HL-60/S4 (cell line): ENCODE measurements around the gene SLC2A2.

Source experiments
- in situ Hi-C: fragments of 300-500 bp; cut with MboI; formaldehyde crosslinking; loops from 2 replicates; pipeline ENCODE4 v1.14.3; 2022; ENCODE audit warnings: low sequenced_read_pairs

SLC2A2 gene

DNA sequence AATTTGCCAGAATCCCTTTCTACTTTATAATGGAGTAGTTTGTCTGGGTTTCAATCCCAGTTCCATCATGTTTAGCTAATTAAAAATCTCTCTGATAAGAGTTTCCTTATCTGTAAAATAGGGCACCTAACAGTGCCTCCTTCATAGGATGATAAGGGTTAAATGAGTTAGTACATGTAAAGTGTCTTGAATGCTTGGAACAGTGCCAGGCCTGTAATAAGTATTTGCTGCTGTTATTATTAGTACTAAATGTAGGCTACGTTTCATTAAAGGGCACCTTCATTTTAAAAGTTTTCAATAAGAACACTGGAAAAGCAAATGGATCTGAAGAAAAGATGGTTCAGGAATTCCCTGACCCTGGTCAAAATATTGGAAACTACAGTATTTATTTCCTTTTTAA lies 11.8 kb upstream of the SLC2A2 start:
- in situ Hi-C loops = no loop called here

GRCh38 chr3:171028779-171029232 lies 2.3 kb upstream of the SLC2A2 start:
- in situ Hi-C loops = no loop called here

- in situ Hi-C loops = no loop called here
These were observed 1.7 kb upstream of the SLC2A2 start for GRCh38 chr3:171028025-171028778.

- in situ Hi-C loops = no loop called here
These were observed 3.0 kb downstream of the SLC2A2 start for GRCh38 chr3:171023566-171023965.

DNA sequence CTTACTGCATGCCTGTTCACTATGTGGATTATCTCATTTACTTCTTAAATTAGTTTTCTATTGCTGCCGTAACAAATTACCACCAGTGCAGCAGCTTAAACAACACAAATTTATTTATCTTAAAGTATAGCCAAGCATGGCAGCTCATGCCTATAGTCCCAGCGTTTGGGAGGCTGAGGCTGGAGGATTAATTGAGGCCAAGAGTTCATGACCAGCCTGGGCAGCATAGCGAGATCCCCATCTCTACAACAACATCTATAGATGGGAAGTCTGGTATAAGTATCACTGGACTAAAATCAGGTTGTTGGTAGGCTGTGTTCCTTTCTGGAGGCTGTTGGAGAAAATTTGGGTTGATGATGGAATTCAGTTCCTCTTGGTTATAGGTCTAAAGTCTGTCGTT lies 5.1 kb downstream of the SLC2A2 start:
- in situ Hi-C loops = no loop called here

GRCh38 chr3:171018156-171018935 lies 8.2 kb downstream of the SLC2A2 start:
- in situ Hi-C loops = no loop called here

- in situ Hi-C loops = no loop called here
These were observed 12.4 kb downstream of the SLC2A2 start for GRCh38 chr3:171013822-171014748.

- in situ Hi-C loops = no loop called here
These were observed 14.6 kb downstream of the SLC2A2 start for GRCh38 chr3:171011873-171012336.

DNA sequence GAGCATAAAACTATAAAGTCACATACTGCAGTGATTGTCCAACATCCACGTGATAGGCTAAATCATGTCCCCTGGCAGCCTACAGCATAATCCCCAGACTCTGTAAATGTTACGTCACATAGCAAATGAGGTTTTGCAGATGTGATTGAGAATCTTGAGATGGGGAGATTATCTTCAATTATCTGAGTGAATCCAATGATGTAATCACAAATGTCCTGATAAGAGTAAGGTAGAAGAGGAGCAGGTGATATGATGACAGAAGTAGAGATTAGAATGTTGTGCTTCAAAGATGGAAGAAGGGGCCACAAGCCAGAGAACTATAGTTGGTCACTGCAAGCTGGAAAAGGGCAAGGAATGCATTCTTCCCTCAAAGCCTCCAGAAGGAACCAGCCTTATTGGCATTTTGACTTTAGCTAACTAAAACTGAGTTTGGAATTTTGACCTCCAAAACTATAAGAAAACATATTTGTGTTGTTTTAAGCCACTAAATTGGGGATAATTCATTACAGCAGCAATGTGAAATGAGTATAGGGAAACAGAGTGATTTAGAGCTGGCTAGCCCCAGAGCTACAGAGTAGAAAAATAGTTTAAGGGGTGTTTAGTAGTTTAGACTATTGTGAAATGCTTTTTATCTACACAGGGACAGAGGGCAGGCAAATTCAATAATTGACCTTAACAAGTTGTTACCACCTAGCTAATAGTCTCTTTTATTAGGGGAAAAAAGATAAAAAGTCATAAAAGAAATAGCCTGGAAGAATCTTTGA lies 15.2 kb downstream of the SLC2A2 start:
- in situ Hi-C loops = no loop called here

- in situ Hi-C loops = no loop called here
These were observed 19.2 kb downstream of the SLC2A2 start for GRCh38 chr3:171007316-171007715.

GRCh38 chr3:171005648-171006047 lies 20.9 kb downstream of the SLC2A2 start:
- in situ Hi-C loops = no loop called here

GRCh38 chr3:171001957-171002694 lies 24.4 kb downstream of the SLC2A2 start:
- in situ Hi-C loops = no loop called here

GRCh38 chr3:171001250-171001893 lies 25.1 kb downstream of the SLC2A2 start:
- in situ Hi-C loops = no loop called here

DNA sequence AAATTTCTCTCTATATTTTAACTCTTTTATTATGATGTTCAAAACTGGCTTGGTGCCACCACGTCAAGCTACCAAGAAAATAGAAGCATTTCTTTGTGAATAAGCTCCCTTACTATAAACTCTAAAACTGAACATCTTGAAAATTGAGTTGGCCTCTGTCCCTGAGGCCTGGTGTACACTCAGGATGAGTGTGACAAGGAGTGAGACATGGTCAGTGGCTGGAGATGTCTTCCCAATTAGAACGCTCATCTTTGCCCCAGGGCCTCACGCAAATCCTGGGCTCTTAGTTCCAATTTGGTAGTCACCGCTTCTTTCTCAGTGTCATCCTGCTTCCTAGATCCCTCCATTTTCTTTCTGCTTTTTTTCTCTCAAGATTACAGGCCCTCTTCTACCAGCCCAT lies 26.2 kb downstream of the SLC2A2 start:
- in situ Hi-C loops = no loop called here

- in situ Hi-C loops = no loop called here
These were observed 26.7 kb downstream of the SLC2A2 start for GRCh38 chr3:170999737-171000242.

- in situ Hi-C loops = no loop called here
These were observed 28.3 kb downstream of the SLC2A2 start for GRCh38 chr3:170997961-170998913.

GRCh38 chr3:170992854-170993253 lies 33.7 kb downstream of the SLC2A2 start:
- in situ Hi-C loops = no loop called here

- in situ Hi-C loops = no loop called here
These were observed 34.9 kb downstream of the SLC2A2 start for GRCh38 chr3:170991664-170992063.
